HG03159 (cell line): Measurements from ENCODE around the gene ZBTB4.

ENCODE experiments used
- ATAC-seq: cut with Tn5 transposase; IDR thresholded peaks from one replicate; pipeline ENCODE4 v1.9.1; 2021; ENCODE audit warnings: mild to moderate bottlenecking, moderate library complexity; ENCODE audit not compliant: unreplicated experiment

ZBTB4 gene

GRCh38 chr17:7443499-7444485, 35.6 kb downstream of the ZBTB4 start:
- no peak for ATAC-seq

- no peak for ATAC-seq
Measured at GRCh38 chr17:7442142-7442541, 37.3 kb downstream of the ZBTB4 start.

- no peak for ATAC-seq
Measured at GRCh38 chr17:7441266-7441665, 38.2 kb downstream of the ZBTB4 start.

GRCh38 chr17:7440834-7441195, 38.6 kb downstream of the ZBTB4 start:
- no peak for ATAC-seq

- no peak for ATAC-seq
Measured at GRCh38 chr17:7440113-7440833, 39.2 kb downstream of the ZBTB4 start.

- ATAC-seq = no peak
Measured at GRCh38 chr17:7439462-7440112, 39.8 kb downstream of the ZBTB4 start, which contains the start of gene FGF11. Gene FGF11, plus strand, starts transcription at chr17:7439512. Its CDS starts 109 bp downstream, at chr17:7439621.

- no peak for ATAC-seq
Measured at GRCh38 chr17:7438656-7439460, 40.6 kb downstream of the ZBTB4 start.

GRCh38 chr17:7437950-7438614, 41.3 kb downstream of the ZBTB4 start:
- no peak for ATAC-seq

GRCh38 chr17:7437369-7437863, 42.0 kb downstream of the ZBTB4 start:
- no peak for ATAC-seq

- no peak for ATAC-seq
Measured at GRCh38 chr17:7436556-7437368, 42.7 kb downstream of the ZBTB4 start.

GRCh38 chr17:7435676-7436555, 43.5 kb downstream of the ZBTB4 start:
- ATAC-seq = peak; percentile 12

- no peak for ATAC-seq
Measured at GRCh38 chr17:7432296-7432695, 47.1 kb downstream of the ZBTB4 start.

- no peak for ATAC-seq
Measured at GRCh38 chr17:7431231-7431630, 48.2 kb downstream of the ZBTB4 start.

- ATAC-seq = no peak
Measured at GRCh38 chr17:7429722-7430121, 49.7 kb downstream of the ZBTB4 start.

- no peak for ATAC-seq
Measured at GRCh38 chr17:7428557-7428956, 50.9 kb downstream of the ZBTB4 start, which contains the start of gene SPEM3. Gene SPEM3, plus strand, starts transcription at chr17:7428857. Its CDS starts 46 bp downstream, at chr17:7428903.

- ATAC-seq = no peak
Measured at GRCh38 chr17:7427549-7427948, 51.9 kb downstream of the ZBTB4 start.

GRCh38 chr17:7426896-7427489, 52.4 kb downstream of the ZBTB4 start:
- ATAC-seq = no peak
